Endothelial cell of umbilical vein (primary cell): ENCODE results near the gene CHST12. TPM values are rescaled to one million over a fixed set of nuclear protein-coding genes. Genes with fewer than 3 reads are reported as not detected.

ENCODE experiments used
- BruUV-seq: library from RNA; stranded (reverse); fragments of 400-500 nt; replicated peaks from 2 replicates; lab custom pipeline; 2021; lab: Mats Ljungman, UMichigan
- CTCF ChIA-PET: fragments of 300-600, 350-600 bp; sonication (Branson Sonifier 250); formaldehyde crosslinking; loops from one replicate; lab custom pipeline; 2021; ENCODE audit warnings: antibody characterized with exemption, inconsistent platforms; lab: Charles Lee
- POLR2A ChIA-PET: fragments of 300-600, 350-600 bp; sonication (Branson Sonifier 250); formaldehyde crosslinking; loops from one replicate; lab custom pipeline; 2021; ENCODE audit warnings: antibody characterized with exemption, inconsistent platforms; lab: Charles Lee
- DNase-seq: peaks from one replicate; pipeline ENCODE4 v3.0.0-alpha.2; 2011; ENCODE audit warnings: low read depth, low spot score
- FAIRE-seq: peaks from 2 replicates; lab custom pipeline; 2011; peaks lifted over from hg19 to GRCh38; lab: Jason Lieb, UNC
- H2AFZ ChIP-seq: 2 replicates; pipeline ENCODE4 v1.6.0; 2012; ENCODE audit warnings: low read depth, low read length, control low read depth, inconsistent platforms
- H3K27ac ChIP-seq: 2 replicates; pipeline ENCODE4 v1.5.1; 2011; ENCODE audit warnings: low read depth, mild to moderate bottlenecking, control low read depth, low read length, moderate library complexity; ENCODE audit not compliant: insufficient read depth
- H3K27me3 ChIP-seq, 2 experiments: 2 replicates each; pipeline versions ENCODE4 v1.6.0 to v1.6.1; 2011; ENCODE audit warnings: low read length in 2 of 2, mixed read lengths in 1 of 2; ENCODE audit not compliant: control insufficient read depth in 2 of 2, insufficient read depth in 2 of 2
- H3K36me3 ChIP-seq, 2 experiments: 2 replicates in 1 of 2; 3 replicates in 1 of 2; pipeline ENCODE4 v1.5.1; 2011; ENCODE audit warnings: low read length in 2 of 2, mild to moderate bottlenecking in 1 of 2, moderate library complexity in 1 of 2; ENCODE audit not compliant: control insufficient read depth in 2 of 2, insufficient read depth in 2 of 2; ENCODE audit errors: extremely low read depth in 1 of 2
- H3K4me1 ChIP-seq: 3 replicates; pipeline ENCODE4 v1.5.1; 2011; ENCODE audit warnings: mild to moderate bottlenecking, low read length; ENCODE audit not compliant: control insufficient read depth, insufficient read depth; ENCODE audit errors: extremely low read depth
- H3K4me2 ChIP-seq: 2 replicates; pipeline ENCODE4 v1.6.1; 2011; ENCODE audit warnings: low read length, control low read depth, mixed read lengths; ENCODE audit not compliant: insufficient read depth
- H3K4me3 ChIP-seq, 3 experiments: fragments of 200-600 bp in 1 of 3; sonication (generic), shearing (Covaris generic) in 1 of 3; replicated peaks in 1 of 3; 2 replicates each; pipeline ENCODE4 v1.5.1; 2011 to 2016; ENCODE audit warnings: control low read depth in 3 of 3, low read length in 3 of 3, mild to moderate bottlenecking in 2 of 3, inconsistent platforms in 1 of 3, low read depth in 1 of 3, moderate library complexity in 1 of 3; ENCODE audit not compliant: insufficient read depth in 1 of 3
- H3K79me2 ChIP-seq: 2 replicates; pipeline ENCODE4 v1.6.0; 2012; ENCODE audit warnings: low read length, inconsistent platforms; ENCODE audit not compliant: control insufficient read depth, insufficient read depth
- H3K9ac ChIP-seq: replicated peaks from 2 replicates; pipeline ENCODE3; 2011; ENCODE audit warnings: low read length, control low read depth; ENCODE audit not compliant: insufficient read depth; ENCODE audit errors: extremely low read depth
- H3K9me1 ChIP-seq: replicated peaks from 3 replicates; pipeline ENCODE4 v1.6.0; 2011; ENCODE audit warnings: mild to moderate bottlenecking, low read length; ENCODE audit not compliant: control insufficient read depth, insufficient read depth; ENCODE audit errors: extremely low read depth
- H3K9me3 ChIP-seq: replicated peaks from 2 replicates; pipeline ENCODE4 v1.5.1; 2012; ENCODE audit warnings: low read length, inconsistent platforms; ENCODE audit not compliant: control insufficient read depth, insufficient read depth
- H4K20me1 ChIP-seq: replicated peaks from 2 replicates; pipeline ENCODE3; 2011; ENCODE audit warnings: mild to moderate bottlenecking, low read length; ENCODE audit not compliant: control insufficient read depth, insufficient read depth; ENCODE audit errors: extremely low read depth
- CTCF ChIP-seq, 2 donors: IDR thresholded peaks; 1 replicate in 1 of 2; 2 replicates in 1 of 2; pipeline ENCODE4 v1.5.1; 2011; ENCODE audit warnings: low read length in 2 of 2, mild to moderate bottlenecking in 2 of 2, moderate library complexity in 2 of 2, control low read depth in 1 of 2, inconsistent platforms in 1 of 2, low read depth in 1 of 2; ENCODE audit not compliant: insufficient read depth in 1 of 2; ENCODE audit errors: extremely low read depth in 1 of 2
- EZH2 ChIP-seq: IDR thresholded peaks from 2 replicates; pipeline ENCODE4 v1.6.1; 2012; ENCODE audit warnings: borderline replicate concordance, low read depth, mild to moderate bottlenecking, moderate library complexity, low read length, inconsistent platforms; ENCODE audit not compliant: severe bottlenecking
- FOS ChIP-seq: IDR thresholded peaks from 2 replicates; pipeline ENCODE4 v1.6.1; 2011; ENCODE audit warnings: mild to moderate bottlenecking, low read length, moderate library complexity, borderline replicate concordance; ENCODE audit not compliant: insufficient read depth
- GATA2 ChIP-seq: IDR thresholded peaks from 2 replicates; pipeline ENCODE4 v1.7.0; 2011; ENCODE audit warnings: low read depth, mild to moderate bottlenecking, moderate library complexity, mixed read lengths, low read length; ENCODE audit not compliant: insufficient read length, insufficient read depth
- MAX ChIP-seq: IDR thresholded peaks from 2 replicates; pipeline ENCODE4 v1.6.1; 2011; ENCODE audit not compliant: insufficient read depth, insufficient read length
- POLR2A ChIP-seq: IDR thresholded peaks from 2 replicates; pipeline ENCODE4 v1.6.1; 2012; ENCODE audit warnings: low read depth, mild to moderate bottlenecking, control low read depth, low read length
- POLR2AphosphoS5 ChIP-seq: IDR thresholded peaks from 2 replicates; pipeline ENCODE4 v1.6.1; 2012; ENCODE audit warnings: low read depth, mild to moderate bottlenecking, control low read depth, low read length, moderate library complexity; ENCODE audit not compliant: insufficient read depth
- dilution Hi-C: fragments of 300-500 bp; cut with MboI; formaldehyde crosslinking; loops from one replicate; pipeline ENCODE4 v1.15.0; 2019; ENCODE audit warnings: low sequenced_read_pairs; ENCODE audit not compliant: extremely low pct_ligation_motif_present
- intact Hi-C: fragments of 100-400 bp; cut with micrococcal nuclease; formaldehyde crosslinking; loops from one replicate; pipeline ENCODE4 v1.10.0; 2022
- polyA plus RNA-seq, 4 experiments: library from polyadenylated mRNA; depleted of rRNA in 3 of 4; stranded (reverse) in 3 of 4; unstranded in 1 of 4; fragments of >200 nt; gene quantifications; 2 replicates each; pipeline versions ENCODE4 v1.2.1 to v1.2.3, GENCODE V29; 2011 to 2012; ENCODE audit warnings: missing spikeins in 1 of 4
- total RNA-seq: library from RNA; stranded (reverse); gene quantifications from 2 replicates; pipeline ENCODE4 v1.2.3, GENCODE V29; 2021

Gene CHST12
- total and polyA plus RNA-seq, 2 donors (not counting 3 experiments of a cell fraction or from before 2014, with no cell fraction given) = 30.2 to 52.6 TPM

DNA sequence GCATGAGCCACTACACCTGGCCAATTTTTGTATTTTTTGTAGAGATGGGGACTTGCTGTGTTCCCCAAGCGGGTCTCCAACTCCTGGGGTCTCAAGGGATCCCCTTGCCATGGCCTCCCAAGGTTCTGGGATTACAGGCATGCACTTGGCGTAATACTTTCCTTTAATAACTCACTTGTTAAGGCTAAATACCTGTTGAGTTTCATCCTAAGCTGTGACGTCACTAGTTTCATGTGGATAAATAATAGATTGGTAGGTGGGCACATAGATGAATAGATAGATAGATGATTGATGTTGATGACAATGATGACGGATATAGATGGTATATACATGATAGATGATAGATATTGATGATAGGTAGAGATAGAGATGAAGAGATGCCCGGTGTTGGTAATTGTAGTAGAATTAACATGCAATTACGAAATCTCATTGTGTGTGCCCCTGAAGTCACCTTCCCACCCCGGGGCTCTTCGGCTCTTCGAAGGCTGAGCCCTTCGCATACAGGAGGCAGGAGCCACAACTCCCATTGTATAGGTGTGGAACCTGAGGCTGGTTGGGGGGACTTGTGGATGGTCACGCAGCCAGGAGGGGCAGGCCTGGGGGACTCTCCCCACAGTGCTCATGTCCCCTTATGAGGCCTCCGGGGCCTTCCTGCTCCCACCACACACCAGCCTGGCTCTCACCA is 70.2 kb downstream of the CHST12 start:
- H3K9me1 ChIP-seq = no peaks in the 10 kb centered on the region
- H3K36me3 ChIP-seq = no peaks in the 10 kb centered on the region
- dilution Hi-C loops (no loop called here), intact Hi-C loops (loop anchor here (10.0 kb wide), 1 partner anchor 161 kb away; the partner anchor contains the start of gene TTYH3)
- H2AFZ ChIP-seq = no peak overlapping the region
- no peak overlapping the region for H3K4me3 ChIP-seq
- DNase-seq (no peak), FAIRE-seq (no peak)
- H4K20me1 ChIP-seq = no peaks in the 10 kb centered on the region
- TF ChIP-seq GATA2 (no peak), FOS (no peak), POLR2A (no peak), CTCF (IDR thresholded peaks at IDR 0.05; ENCODE audit: extremely low read depth in 1 of 2, insufficient read depth in 1 of 2, low read depth in 1 of 2, low read length in 2 of 2) (no peak), POLR2AphosphoS5 (no peak), MAX (no peak), EZH2 (no peak)
- H3K27ac ChIP-seq = no peak overlapping the region
- BruUV-seq = no TSS peak
- no peak overlapping the region for H3K4me2 ChIP-seq
- H3K4me1 ChIP-seq = peaks cover 7% of the 10 kb centered on the region
- H3K9me3 ChIP-seq = no peaks in the 10 kb centered on the region
- ChIA-PET CTCF (interaction anchor here (1.4 kb wide), 1 partner anchor 22 kb away, joined by 4 read pairs; no protein-coding TSS in a partner anchor), POLR2A (no interaction called here)
- H3K27me3 ChIP-seq = no peaks in the 10 kb centered on the region
- no peaks in the 10 kb centered on the region for H3K79me2 ChIP-seq
- no peak overlapping the region for H3K9ac ChIP-seq
